HG02885 (cell line): Measurements from ENCODE around the gene JMJD1C.
A peak's percentile ranks its signal among the peaks of the same experiment; 100 is the strongest.

ENCODE experiments used
- ATAC-seq: cut with Tn5 transposase; IDR thresholded peaks from one replicate; pipeline ENCODE4 v1.9.1; 2021; ENCODE audit warnings: mild to moderate bottlenecking; ENCODE audit not compliant: unreplicated experiment, poor library complexity

The JMJD1C gene

DNA sequence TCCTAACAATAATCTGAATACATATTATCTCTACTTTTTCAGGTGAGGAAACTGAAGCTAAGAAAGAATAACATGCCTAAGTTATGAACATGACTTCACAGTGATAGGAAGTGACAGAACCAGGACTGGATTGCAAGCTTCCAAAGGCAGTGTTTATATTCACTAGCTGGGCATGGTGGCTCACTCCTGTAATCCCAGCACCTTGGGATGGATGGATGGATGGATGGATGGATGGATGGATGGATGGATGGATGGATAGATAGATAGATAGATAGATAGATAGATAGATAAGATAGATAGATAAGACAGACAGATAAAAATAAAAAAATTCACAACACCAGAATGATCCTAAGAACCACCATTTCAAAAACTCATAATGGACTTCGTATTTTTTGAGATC is 18.2 kb upstream of the JMJD1C start:
- ATAC-seq: no peak

DNA sequence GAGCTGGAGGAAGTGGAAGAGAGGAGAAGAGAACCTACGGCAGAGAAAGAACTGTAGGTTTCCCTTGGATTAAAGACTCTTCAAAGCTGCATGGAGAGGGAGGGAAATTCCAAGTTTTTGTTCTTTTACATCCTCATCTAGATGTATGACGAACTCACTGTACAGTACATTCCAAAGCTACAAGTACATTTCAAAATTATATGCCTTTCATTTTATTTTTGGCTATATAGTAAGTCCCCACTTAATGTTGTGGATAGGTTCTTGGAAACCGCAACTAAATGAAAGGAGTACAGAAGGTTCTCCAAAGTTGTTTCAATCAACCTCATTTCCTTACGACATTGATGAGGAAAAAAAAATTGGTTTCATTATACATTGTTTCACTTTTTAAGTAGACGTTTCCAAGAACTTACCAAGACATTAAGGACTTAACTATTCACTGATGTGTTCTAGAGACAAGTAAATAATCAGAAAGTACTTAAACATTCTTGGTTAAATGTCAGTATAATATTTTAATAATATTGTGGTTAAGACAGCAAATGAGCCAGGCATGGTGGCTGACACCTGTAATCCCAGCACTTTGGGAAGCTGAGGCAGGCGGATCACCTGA is 16.1 kb upstream of the JMJD1C start:
- ATAC-seq: no peak

DNA sequence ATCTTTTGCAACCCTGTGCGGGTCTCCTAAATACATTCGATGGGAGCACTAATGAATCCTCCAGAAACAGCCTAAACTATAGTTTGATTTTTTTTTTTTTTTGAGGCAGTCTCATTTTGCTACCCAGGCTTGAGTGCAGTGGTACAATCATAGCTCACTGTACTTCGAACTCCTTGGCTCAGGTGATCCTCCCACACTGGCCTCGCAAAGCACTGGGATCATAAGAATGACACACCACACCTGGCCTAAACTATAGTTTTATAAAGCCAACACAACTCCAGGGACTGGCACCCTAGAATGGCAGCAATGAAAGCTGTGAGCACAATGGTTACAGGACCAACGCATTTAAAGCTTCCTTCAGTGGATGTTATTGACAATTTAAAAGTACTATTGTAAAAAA is 14.5 kb upstream of the JMJD1C start:
- ATAC-seq: no peak

DNA sequence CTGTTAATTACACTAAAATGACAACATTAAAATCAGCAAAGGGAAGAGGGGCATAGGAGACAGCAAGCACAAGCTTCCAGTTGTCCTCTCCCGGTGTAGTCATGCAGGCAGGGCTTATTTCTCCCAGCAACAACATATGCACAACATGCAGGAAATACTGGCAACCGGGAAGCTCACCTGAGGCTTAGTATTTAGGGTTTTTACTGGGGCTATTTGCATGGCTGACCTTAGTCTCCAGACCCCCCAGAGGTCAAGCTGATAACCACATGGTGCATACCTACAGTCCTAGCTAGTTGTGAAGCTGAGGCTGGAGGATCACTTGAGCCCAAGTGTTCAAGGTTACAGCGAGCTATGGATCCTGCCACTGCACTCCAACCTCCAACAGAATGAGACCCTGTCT is 12.8 kb upstream of the JMJD1C start:
- ATAC-seq: no peak

DNA sequence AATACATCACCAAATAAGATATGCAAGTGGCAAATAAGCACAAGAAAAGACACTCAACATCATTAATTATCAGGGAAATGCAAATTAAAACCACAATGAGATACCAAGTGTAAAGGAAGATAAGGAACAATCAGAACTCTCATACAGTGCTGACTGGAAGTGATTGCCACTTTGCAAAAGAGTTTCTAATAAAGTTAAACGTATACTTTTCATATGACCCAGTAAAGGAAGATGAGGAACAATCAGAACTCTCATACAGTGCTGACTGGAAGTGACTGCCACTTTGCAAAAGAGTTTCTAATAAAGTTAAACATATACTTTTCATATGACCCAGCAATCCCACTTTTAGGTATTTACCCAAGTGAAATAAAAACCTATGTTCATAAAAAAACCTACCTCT is 12.2 kb upstream of the JMJD1C start:
- ATAC-seq: no peak

DNA sequence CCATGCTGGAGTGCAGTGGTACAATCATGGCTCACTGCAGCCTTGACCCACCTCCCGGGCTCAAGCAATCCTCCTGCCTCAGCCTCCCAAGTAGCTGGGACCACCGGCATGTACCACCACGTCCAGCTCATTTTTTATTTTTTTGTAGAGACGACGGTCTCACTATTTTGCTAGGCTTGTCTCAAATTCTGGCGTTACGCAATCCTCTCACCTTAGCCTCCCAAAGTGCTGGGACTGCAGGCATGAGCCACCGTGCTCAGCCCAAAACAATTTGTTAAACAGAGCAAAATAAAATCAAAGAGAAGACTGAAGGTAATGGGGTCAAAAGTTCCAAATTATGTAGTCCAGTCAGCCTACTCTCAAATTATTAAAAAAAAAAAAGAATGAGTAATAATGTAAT is 8.7 kb upstream of the JMJD1C start:
- ATAC-seq: no peak

DNA sequence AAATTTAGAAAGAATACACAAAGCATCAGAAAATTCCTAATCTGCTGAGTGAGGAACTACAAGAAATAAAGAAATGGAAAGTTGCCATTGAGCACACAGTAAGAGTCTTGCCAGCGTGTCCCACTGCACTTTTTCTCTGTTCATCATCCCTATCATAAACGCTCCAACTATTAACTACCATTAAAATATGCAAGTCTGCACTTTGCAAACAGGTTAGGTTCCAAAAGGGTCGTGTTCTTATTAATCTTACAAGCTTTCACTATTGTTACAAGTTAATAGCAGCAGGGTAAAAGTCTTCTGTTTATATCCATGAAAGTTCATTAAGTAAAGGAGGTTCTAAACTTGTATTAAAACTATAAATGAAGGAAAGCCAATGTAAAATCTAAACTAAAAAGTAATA is 5.2 kb upstream of the JMJD1C start:
- no peak for ATAC-seq

DNA sequence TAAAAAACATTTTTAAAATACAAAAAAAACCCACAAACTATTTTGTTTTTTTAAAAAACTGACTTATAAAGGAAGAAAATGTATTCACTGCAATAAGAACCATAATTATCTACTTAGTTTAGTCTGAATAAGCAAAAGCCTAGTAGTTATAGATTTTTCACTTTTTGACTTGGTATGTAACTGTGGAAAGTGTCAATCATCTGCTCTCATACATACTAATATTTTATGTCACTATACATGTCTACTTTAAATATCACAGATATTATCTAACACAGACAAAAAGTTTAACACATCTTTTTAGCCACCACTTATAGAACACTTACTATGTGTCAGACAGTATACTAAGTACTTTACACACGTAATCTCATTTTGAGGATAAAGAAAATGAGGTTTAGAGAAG is 3.2 kb upstream of the JMJD1C start:
- no peak for ATAC-seq

DNA sequence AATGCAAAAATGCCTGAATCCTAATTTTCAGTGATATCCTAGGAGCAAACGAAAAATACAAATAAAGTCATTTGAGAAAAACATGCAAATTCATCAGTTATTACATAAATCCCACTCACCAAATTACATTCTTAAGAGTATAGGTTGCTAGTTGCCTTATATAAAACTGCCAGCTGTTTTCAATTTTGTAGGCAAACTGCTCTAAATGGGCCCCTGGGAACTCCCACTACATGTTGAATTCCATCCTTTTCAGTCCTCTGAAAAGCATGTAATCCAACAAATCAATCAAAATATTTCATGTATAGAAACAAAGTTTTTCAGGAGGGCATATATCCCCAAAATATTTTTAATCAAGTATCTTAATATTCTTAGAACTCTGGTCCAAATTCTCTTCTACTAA is 2.1 kb upstream of the JMJD1C start:
- ATAC-seq: no peak

DNA sequence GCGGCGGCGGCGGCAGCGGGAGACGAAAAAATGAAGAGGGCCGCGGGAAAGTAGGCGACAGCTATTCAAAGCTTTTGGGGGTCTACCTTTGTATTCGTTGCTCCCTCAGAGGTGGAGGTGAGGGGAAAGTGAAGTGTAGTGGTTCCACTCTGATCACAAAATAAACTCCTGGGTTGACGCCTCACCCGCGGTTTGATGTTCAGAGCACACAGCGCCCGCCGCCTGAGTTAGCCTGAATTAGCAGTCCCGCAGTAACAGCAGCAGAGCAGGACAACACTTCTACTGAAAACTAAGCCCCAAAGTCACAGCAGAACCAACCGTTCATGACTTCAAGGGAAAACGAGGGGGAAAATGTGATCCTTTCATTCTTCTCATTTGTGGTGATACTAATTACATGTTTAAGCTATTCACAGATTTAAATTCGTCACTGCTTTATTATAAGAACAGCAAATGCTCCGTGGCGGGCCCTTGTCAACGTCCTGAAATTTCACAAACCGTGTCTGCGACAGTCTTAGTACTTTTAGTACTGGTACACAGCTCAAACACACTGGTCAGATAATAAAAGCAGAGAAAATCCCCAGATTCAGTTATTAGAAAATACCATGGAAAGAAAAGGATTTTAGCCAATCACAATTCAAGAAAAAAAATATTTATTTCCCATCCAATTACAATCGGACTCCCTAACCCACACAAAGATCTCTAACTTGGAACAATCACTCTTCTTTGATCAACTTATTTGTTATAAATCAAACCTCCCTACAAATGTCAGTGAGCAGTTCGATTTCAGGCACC is 563 bp upstream of the JMJD1C start:
- peak; percentile 27 for ATAC-seq

DNA sequence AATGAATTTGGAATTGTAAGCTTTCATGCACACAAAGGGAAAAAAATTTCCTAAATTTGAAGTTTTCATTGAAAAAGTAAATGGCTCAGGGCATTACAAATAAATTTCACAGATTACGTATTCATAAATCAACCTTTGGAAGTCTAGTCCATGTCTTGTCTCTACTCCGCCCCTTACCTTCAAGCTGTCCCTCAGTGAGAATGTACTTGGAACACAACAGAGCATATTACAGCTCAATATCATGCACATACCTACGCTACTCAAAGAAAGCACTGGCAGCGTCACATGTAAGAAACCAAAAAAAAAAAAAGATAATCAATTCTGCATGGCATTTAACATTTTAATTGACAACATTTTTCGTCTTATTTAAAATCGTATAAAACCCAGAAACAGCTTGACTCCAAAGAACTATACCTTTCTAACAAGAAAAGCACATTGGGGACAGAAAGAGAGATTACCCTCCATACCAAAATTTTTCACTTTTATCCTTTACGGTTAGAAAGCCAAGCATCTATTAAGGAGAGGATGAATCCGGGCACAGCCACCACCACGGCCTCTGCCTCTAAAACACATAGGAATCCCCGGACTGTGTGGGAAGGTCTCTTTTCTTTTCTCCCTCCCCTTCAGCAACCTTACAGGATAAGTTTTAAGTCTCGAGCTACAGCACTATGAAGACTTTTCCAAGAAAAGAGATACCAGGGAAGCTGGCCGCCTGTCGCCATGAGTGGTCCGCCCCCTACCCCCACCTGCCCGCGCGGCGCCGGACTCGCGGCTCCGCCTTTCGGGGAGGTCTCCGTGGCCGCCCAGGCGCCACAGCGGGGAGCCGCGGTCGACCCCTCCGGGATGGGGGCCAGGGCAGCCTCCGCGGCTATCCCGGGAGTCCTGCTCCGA is 1.1 kb downstream of the JMJD1C start:
- ATAC-seq: peak; percentile 58

DNA sequence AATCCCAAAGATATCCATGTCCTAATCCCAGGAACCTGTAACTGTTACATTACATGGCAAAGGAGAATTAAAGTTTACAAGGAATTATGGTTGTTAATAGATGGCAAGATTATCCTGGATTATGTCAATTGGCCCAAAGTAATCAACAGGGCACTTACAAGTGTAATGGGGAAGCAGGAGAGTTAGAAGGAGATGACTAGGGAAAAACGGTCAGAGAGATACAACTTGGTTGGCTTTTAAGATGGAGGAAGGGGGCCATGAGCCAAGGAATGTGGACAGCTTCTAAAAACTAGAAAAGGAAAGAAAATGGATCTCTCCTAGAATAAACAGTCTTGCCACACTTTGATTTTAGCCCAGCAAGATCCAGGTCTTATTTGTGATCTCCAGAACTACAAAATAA is 3.3 kb downstream of the JMJD1C start:
- ATAC-seq: no peak

DNA sequence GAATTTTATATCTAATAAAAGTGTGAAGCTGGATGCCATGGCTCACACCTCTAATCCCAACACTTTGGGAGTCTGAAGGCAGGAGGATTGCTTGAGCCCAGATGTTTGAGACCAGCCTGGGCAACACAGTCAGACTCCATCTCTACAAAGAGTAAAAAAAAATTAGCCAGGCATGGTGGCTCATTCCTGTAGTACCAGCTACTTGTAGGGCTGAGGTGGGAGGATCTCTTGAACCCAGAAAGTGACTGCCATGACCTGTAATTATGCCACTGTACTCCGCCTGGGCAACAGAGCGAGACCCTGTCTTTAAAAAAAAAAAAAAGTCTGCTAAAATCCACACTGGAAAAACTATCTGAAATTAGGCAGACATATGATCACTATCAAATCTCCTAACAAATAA is 7.6 kb downstream of the JMJD1C start:
- no peak for ATAC-seq

DNA sequence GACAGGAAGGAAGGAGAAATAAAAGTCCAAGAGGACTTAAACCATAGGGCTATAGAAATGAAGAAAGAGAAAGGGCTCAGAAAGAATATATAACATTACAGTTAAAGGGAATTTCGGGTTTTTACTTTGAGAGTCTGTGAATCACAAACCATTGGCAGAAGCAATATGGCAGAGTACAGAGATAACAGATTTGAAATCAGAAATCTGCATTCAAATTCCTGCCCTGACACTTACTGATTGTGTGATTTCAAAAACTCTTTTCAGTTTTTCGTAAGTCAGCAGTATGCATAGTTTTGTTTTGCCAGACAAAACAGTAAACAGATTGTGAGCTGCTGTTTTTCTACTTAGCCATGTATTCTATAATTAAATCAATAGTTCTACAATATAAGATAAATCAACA is 8.2 kb downstream of the JMJD1C start:
- ATAC-seq: no peak

DNA sequence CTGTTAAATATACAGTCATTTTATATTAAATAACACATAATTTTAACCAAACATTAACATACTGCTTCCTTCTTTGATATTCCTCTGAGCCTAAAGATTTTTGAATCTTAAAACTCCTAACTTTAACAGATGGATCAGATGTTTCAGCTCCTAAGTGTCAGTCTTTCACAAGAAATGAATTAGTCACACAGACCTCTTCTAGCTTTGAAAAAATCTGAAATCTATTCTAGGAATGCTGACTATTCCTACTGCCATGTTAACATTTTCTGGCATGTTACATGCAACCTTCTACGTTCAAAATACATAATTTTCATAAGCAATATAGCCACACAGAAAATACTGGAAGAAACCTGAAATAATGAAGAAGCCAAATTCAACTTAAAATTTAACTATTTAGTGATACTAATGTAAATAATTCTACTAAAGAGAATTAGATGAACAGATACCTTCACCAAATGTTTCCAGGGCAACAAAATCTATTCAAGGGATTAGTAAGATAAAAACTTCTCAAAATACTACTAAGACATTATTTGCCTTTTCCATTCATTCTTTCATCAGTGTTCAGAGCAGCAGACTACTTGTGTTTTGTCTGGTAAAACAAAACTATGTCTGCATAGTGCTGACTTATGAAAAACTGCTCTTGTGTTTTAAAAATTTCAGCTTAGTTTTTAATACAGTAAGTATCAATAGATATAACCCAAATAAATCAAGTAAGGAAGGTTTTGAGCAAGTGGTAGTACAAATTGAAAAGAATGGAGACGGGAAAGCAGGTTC is 9.2 kb downstream of the JMJD1C start:
- ATAC-seq: no peak

DNA sequence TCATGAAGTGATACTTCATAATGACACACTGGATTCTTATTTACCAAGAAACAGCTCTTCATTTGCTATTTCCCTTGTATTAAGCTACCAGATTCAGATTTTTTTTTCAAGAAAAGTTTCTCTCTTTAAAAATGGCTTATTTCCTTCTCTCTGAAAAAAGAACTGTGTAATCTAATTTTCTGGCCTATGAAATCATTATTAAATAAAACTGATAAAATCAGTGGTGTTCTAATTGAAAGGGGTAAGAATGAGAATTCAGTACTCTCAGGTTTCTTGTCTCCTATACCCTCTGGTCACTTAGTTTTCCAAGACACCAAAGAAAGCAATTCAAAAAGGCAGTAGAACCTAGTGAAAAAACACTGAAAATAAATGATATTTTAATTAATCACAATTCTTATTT is 10.3 kb downstream of the JMJD1C start:
- ATAC-seq: no peak

DNA sequence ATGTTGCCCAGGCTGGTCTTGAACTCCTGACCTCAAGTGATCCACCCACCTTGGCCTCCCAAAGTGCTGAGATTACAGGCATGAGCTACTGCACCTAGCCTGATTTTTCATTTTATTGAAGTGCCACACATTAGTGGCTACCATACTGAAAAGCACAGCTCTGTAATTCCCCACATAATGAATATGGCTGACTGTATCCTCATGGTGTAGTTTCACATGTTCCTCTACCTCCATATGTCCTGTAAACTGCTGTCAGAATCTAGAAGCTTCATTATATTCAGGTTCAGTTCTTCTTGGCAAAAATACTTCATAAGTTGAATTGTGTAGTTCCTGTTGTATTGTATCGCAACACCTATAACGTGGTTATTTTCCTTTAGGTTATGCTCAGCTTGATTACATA is 11.1 kb downstream of the JMJD1C start:
- no peak for ATAC-seq

DNA sequence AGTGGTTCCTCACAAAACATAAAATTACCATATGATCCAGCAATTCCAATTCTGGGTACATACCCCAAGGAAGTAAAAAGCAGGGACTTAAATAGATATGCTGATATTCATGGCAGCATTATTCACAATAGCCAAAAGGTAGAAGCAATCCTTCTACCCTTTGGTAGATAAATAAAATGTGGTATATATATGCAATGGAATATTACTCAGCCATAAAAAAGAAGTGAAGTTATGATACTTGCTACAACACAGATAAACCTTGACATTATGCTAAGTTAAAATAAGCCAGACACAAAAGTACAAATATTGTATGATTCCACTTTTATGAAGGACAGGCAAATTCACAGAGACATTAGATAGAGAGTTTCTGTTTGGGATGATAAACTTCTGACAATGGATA is 13.3 kb downstream of the JMJD1C start:
- ATAC-seq: no peak

DNA sequence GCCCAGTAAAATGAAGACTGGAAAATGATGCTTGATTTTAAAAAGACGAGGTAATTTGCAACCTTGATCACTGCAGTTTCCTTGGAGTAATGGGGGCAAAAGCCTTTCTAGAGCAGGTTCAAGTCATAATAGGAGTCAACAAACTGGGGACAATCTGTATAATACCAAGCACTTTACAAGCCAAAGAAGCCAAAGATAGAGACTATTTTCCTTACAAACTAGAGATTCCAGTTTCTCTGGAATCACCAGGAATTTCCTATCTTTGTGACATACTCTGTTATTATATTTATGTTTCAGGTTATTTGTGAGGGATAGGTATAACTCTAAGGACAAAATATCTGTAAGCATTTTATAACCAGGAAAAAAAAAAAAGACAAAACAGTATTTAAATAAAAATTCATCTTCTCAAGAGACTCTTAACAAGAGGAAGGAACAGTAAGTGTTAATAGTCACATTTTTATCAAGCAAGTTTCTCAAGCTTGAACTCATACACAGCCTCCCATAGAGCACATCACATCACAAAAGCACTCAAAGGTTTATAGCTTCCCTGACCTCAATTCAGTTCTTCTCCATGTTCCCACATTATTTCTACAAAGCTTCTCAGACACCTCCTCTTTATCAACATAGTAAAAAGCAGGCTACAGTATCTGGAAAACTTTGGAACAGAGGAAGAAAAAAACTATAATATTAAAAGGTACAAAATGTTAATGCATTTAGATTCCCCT is 18.9 kb downstream of the JMJD1C start:
- no peak for ATAC-seq

DNA sequence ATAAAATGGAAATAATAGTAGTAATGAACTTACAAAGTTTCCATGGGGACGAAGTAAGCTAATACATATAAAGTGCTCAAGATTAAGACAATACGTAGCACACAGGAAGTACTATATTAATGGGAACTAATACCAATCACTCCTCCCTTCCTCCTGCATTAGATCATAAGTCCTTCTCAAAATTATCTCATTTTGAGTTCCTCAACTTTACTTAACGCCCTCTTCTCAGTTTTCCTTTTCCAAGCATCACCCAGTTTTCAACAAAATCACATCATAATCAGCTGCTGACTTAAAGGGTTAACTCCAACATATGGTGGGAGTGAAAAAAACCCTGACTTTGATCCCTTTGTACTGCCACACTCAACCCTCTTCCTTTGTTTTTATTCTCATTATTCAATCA is 24.4 kb downstream of the JMJD1C start:
- ATAC-seq: no peak
